Loucy (cell line): Measurements from ENCODE around the gene GPA33.
A peak's percentile ranks its signal among the peaks of the same experiment; 100 is the strongest.

Source experiments
- H2AFZ ChIP-seq: fragments of 200-600 bp; sonication (generic); 2 replicates; pipeline ENCODE4 v1.6.0; 2016; ENCODE audit warnings: antibody characterized with exemption, mild to moderate bottlenecking, low read length, moderate library complexity
- H3F3A ChIP-seq: fragments of 200-600 bp; 2 replicates; pipeline ENCODE4 v1.6.0; 2016; ENCODE audit warnings: antibody characterized with exemption, low read depth, mild to moderate bottlenecking
- H3K27me3 ChIP-seq: fragments of 200-600 bp; sonication (generic); 2 replicates; pipeline ENCODE4 v1.6.1; 2014; ENCODE audit warnings: low read length, mild to moderate bottlenecking; ENCODE audit not compliant: insufficient read depth, poor library complexity, severe bottlenecking
- H3K36me3 ChIP-seq: fragments of 200-600 bp; sonication (generic); 2 replicates; pipeline ENCODE4 v1.6.1; 2016; ENCODE audit warnings: low read length; ENCODE audit not compliant: insufficient read depth
- H3K4me1 ChIP-seq: fragments of 200-600 bp; sonication (generic); 2 replicates; pipeline ENCODE4 v1.5.1; 2014; ENCODE audit warnings: low read length, mild to moderate bottlenecking; ENCODE audit not compliant: insufficient read depth, poor library complexity, severe bottlenecking
- H3K4me2 ChIP-seq: fragments of 200-600 bp; sonication (generic); 2 replicates; pipeline ENCODE4 v1.6.0; 2014; ENCODE audit warnings: antibody characterized with exemption, low read length, low read depth, mild to moderate bottlenecking; ENCODE audit not compliant: poor library complexity, severe bottlenecking
- H3K4me3 ChIP-seq: fragments of 200-600 bp; sonication (generic); 2 replicates; pipeline ENCODE4 v1.5.1; 2014; ENCODE audit warnings: low read length, mild to moderate bottlenecking, mixed read lengths; ENCODE audit not compliant: poor library complexity, severe bottlenecking
- H3K79me2 ChIP-seq: fragments of 200-600 bp; sonication (generic); 2 replicates; pipeline ENCODE4 v1.6.1; 2014; ENCODE audit warnings: low read length; ENCODE audit not compliant: insufficient read depth
- H3K9ac ChIP-seq: fragments of 200-600 bp; sonication (generic); 2 replicates; pipeline ENCODE4 v1.6.0; 2014; ENCODE audit warnings: mild to moderate bottlenecking, low read depth, low read length, moderate library complexity; ENCODE audit not compliant: poor library complexity, severe bottlenecking
- H3K9me2 ChIP-seq: fragments of 200-600 bp; sonication (generic); replicated peaks from 2 replicates; pipeline ENCODE4 v1.6.1; 2016; ENCODE audit warnings: low read depth, low read length, mixed read lengths
- H3K9me3 ChIP-seq: fragments of 200-600 bp; sonication (generic); 2 replicates; pipeline ENCODE4 v1.6.1; 2014; ENCODE audit warnings: mild to moderate bottlenecking, antibody characterized with exemption, low read length, low read depth; ENCODE audit not compliant: insufficient read depth
- H4K20me1 ChIP-seq: fragments of 200-600 bp; sonication (generic); 2 replicates; pipeline ENCODE4 v1.6.0; 2014; ENCODE audit warnings: antibody characterized with exemption, low read length, mild to moderate bottlenecking; ENCODE audit not compliant: insufficient read depth, poor library complexity, severe bottlenecking
- EZH2phosphoT487 ChIP-seq: fragments of 200-600 bp; IDR thresholded peaks from 2 replicates; pipeline ENCODE4 v1.6.1; 2018; ENCODE audit warnings: antibody characterized with exemption, mild to moderate bottlenecking, moderate library complexity, borderline replicate concordance
- TF ChIP-seq, protein P1 (sequence below): fragments of 200-600 bp; sonication (generic); conservative IDR thresholded peaks from 2 replicates; pipeline ENCODE4 v1.5.1; 2014; ENCODE audit warnings: mild to moderate bottlenecking, antibody characterized with exemption, low read length

Gene GPA33

DNA sequence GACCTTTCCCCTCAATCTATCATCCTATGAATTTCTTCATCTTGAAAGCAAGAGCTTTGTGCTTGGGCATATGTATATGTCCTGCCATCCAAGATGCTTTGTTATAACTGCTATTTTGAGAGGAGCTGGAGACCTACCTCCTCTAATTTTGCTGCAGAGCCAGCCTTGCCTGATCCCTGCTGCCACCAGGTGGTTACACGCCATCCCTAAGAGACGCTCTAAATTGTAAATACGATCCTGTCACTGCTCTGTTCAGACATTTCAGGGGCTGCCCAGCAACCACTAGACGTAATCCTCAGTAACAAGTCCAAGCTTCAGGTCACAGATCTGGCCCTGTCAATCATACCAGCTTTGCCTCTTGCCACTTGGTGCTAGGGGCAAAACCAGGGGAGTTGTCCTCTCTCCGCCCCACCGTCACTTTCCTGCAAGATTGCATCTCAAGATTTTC lies 32.9 kb downstream of the GPA33 start:
- H3K9me3 ChIP-seq = no peaks in the 10 kb centered on the region
- no peak for TF ChIP-seq EZH2phosphoT487
- TF ChIP-seq, protein P1, sequence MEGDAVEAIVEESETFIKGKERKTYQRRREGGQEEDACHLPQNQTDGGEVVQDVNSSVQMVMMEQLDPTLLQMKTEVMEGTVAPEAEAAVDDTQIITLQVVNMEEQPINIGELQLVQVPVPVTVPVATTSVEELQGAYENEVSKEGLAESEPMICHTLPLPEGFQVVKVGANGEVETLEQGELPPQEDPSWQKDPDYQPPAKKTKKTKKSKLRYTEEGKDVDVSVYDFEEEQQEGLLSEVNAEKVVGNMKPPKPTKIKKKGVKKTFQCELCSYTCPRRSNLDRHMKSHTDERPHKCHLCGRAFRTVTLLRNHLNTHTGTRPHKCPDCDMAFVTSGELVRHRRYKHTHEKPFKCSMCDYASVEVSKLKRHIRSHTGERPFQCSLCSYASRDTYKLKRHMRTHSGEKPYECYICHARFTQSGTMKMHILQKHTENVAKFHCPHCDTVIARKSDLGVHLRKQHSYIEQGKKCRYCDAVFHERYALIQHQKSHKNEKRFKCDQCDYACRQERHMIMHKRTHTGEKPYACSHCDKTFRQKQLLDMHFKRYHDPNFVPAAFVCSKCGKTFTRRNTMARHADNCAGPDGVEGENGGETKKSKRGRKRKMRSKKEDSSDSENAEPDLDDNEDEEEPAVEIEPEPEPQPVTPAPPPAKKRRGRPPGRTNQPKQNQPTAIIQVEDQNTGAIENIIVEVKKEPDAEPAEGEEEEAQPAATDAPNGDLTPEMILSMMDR = peak; percentile 69
- H3K4me3 ChIP-seq = no peak overlapping the region
- H3K27me3 ChIP-seq = no peaks in the 10 kb centered on the region
- no peaks in the 10 kb centered on the region for H4K20me1 ChIP-seq
- H3K9me2 ChIP-seq = no peaks in the 10 kb centered on the region
- no peak overlapping the region for H2AFZ ChIP-seq
- no peaks in the 10 kb centered on the region for H3K79me2 ChIP-seq
- H3F3A ChIP-seq = 0 out of 2 replicates have a peak, but pooled peaks cover 3% of the 10 kb centered on the region
- no peaks in the 10 kb centered on the region for H3K4me1 ChIP-seq
- no peak overlapping the region for H3K9ac ChIP-seq
- H3K4me2 ChIP-seq = no peak overlapping the region
- peaks cover 72% of the 10 kb centered on the region; the same call in 1 of the 2 replicates for H3K36me3 ChIP-seq

DNA sequence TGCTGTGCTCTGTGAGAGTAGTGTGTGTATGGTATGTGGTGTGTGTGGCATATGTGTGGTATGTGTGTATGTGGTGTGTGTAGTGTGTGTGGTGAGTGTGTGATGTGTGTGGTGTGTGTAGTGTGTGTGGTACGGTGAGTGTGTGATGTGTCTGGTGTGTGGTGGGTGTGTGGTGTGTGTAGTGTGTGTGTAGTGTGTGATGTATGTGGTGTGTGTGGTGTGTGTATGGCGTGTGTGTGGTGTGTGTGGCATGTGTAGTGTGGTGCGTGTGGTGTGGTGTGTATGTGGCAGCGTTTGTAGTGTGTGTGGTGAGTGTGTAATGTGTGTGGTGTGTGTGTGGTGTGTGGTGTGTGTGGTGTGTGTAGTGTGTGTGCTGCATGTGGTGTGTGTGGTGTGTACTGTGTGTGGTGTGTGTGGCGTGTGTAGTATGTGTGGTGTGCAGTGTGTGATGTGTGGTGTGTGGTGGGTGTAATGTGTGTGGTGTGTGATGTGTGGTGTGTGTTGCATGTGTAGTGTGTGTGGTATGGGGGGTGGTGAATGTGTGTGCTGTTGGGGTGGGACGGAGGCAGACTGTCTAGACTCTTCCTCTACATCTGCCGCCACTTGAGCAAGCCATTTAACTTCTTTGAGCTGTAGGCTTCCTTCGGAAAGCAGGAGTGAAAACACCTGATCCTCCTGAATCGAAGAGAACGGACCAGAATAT lies 33.5 kb downstream of the GPA33 start:
- Histone ChIP-seq H4K20me1 (no peaks in the 10 kb centered on the region), H3K27me3 (no peaks in the 10 kb centered on the region), H3K9me3 (no peaks in the 10 kb centered on the region), H3K36me3 (peaks cover 77% of the 10 kb centered on the region; the same call in 1 of the 2 replicates), H2AFZ (no peak overlapping the region), H3K4me1 (no peaks in the 10 kb centered on the region), H3F3A (0 out of 2 replicates have a peak, but pooled peaks cover 3% of the 10 kb centered on the region), H3K9me2 (no peaks in the 10 kb centered on the region), H3K4me2 (no peak overlapping the region), H3K79me2 (no peaks in the 10 kb centered on the region), H3K4me3 (no peak overlapping the region), H3K9ac (no peak overlapping the region)
- TF ChIP-seq, protein P1 = no peak
- no peak for TF ChIP-seq EZH2phosphoT487

DNA sequence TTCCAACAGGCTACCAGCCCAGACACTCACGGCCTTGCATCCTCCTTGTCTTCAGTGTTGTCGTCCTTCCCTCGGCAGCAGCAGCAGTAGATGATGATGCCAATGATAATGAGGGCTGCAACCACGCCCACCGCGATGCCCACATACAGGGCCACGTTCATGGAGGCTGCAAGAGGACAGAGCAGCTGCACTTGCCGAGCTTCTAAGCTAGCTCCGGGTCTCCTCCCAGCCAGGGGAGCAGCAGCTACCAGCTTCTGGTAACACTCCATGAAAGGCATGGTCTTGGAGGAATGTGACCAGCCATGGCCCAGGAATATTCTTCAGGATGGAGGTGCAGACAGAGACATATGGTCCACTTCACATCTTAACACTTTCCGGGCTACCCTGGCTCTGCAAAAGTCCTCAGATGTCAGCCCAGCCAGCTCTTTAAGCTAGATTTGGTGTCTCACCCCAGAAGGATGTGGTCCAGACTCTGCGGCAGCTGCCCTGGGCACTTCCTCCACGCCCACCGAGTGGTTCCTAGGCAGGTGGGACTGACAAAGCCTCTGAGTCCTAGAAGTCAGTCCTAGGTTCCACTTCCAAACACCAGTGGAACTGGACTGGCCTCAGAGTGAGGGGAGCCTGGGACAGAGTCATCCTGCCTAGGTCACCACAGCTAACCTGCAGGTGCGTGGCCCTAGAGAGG lies 35.1 kb downstream of the GPA33 start:
- H3K36me3 ChIP-seq = peaks cover 81% of the 10 kb centered on the region; the same call in 1 of the 2 replicates
- no peaks in the 10 kb centered on the region for H3K9me3 ChIP-seq
- TF ChIP-seq, protein P1 = no peak
- TF ChIP-seq EZH2phosphoT487 = no peak
- H3K4me2 ChIP-seq = no peak overlapping the region
- no peak overlapping the region for H3K9ac ChIP-seq
- peaks cover 3% of the 10 kb centered on the region; the same call in 1 of the 2 replicates for H3F3A ChIP-seq
- H3K9me2 ChIP-seq = no peaks in the 10 kb centered on the region
- H3K79me2 ChIP-seq = no peaks in the 10 kb centered on the region
- H3K4me1 ChIP-seq = no peaks in the 10 kb centered on the region
- H2AFZ ChIP-seq = no peak overlapping the region
- no peaks in the 10 kb centered on the region for H4K20me1 ChIP-seq
- no peak overlapping the region for H3K4me3 ChIP-seq
- no peaks in the 10 kb centered on the region for H3K27me3 ChIP-seq
